PC-9 (cell line): ENCODE results near the gene EGFR. TPM values are rescaled to one million over a fixed set of nuclear protein-coding genes. Genes with fewer than 3 reads are reported as not detected.
A peak's percentile ranks its signal among the peaks of the same experiment; 100 is the strongest.

Source experiments
- BruUV-seq: library from RNA; stranded (reverse); fragments of 400-500 nt; replicated peaks from 2 replicates; lab custom pipeline; 2021; lab: Mats Ljungman, UMichigan
- CTCF ChIA-PET: fragments of 300-600 bp; sonication (Branson Sonifier 250); formaldehyde crosslinking; loops from one replicate; lab custom pipeline; 2022; ENCODE audit warnings: antibody characterized with exemption; lab: Charles Lee
- POLR2A ChIA-PET: fragments of 300-600 bp; sonication (Branson Sonifier 250); formaldehyde crosslinking; loops from one replicate; lab custom pipeline; 2022; ENCODE audit warnings: antibody characterized with exemption; ENCODE audit not compliant: unreplicated experiment; lab: Charles Lee
- DNase-seq, 2 experiments: peaks; one replicate each; pipeline versions ENCODE4 v3.0.0 to v3.0.0-alpha.2; 2015 to 2022; ENCODE audit warnings: mixed read lengths in 1 of 2
- H2AFZ ChIP-seq: fragments of 200-600 bp; sonication (generic); 2 replicates; pipeline ENCODE4 v1.8.1; 2017; ENCODE audit warnings: antibody characterized with exemption
- H3F3A ChIP-seq: fragments of 200-600 bp; sonication (generic); 2 replicates; pipeline ENCODE4 v1.8.1; 2017; ENCODE audit warnings: antibody characterized with exemption, mild to moderate bottlenecking, low read depth; ENCODE audit not compliant: insufficient read depth
- H3K27ac ChIP-seq: fragments of 200-600 bp; sonication (generic); 2 replicates; pipeline ENCODE4 v1.6.1; 2016; ENCODE audit warnings: mixed run types
- H3K27me3 ChIP-seq: fragments of 200-600 bp; sonication (generic); 2 replicates; pipeline ENCODE4 v1.6.1; 2016; ENCODE audit warnings: low read depth, mixed run types; ENCODE audit not compliant: insufficient read depth
- H3K36me3 ChIP-seq: fragments of 200-600 bp; sonication (generic); 2 replicates; pipeline ENCODE4 v1.6.1; 2016; ENCODE audit warnings: low read depth, mixed run types
- H3K4me1 ChIP-seq: fragments of 200-600 bp; sonication (generic); replicated peaks from 2 replicates; pipeline ENCODE4 v1.6.1; 2016; ENCODE audit warnings: mixed run types; ENCODE audit not compliant: insufficient read depth
- H3K4me2 ChIP-seq: fragments of 200-600 bp; sonication (generic); 2 replicates; pipeline ENCODE4 v1.6.1; 2017; ENCODE audit warnings: mixed run types
- H3K4me3 ChIP-seq: fragments of 200-600 bp; sonication (generic); 2 replicates; pipeline ENCODE4 v1.6.1; 2016; ENCODE audit warnings: mixed run types
- H3K79me2 ChIP-seq: fragments of 200-600 bp; sonication (generic); 2 replicates; pipeline ENCODE4 v1.6.1; 2017; ENCODE audit warnings: low read depth, mixed run types
- H3K9me2 ChIP-seq: fragments of 200-600 bp; sonication (generic); 2 replicates; pipeline ENCODE4 v1.8.1; 2017; ENCODE audit warnings: mild to moderate bottlenecking; ENCODE audit not compliant: insufficient read depth
- H3K9me3 ChIP-seq: fragments of 200-600 bp; sonication (generic); 2 replicates; pipeline ENCODE4 v1.8.1; 2016; ENCODE audit warnings: low read depth; ENCODE audit not compliant: insufficient read depth
- H4K20me1 ChIP-seq: fragments of 200-600 bp; sonication (generic); 2 replicates; pipeline ENCODE4 v1.8.1; 2017; ENCODE audit not compliant: insufficient read depth
- CTCF ChIP-seq: fragments of 200-600 bp; sonication (generic); conservative IDR thresholded peaks from 2 replicates; pipeline ENCODE4 v1.6.1; 2017; ENCODE audit warnings: mixed run types, antibody characterized with exemption, mild to moderate bottlenecking, moderate library complexity
- EZH2 ChIP-seq: fragments of 200-600 bp; sonication (generic); IDR thresholded peaks from 2 replicates; pipeline ENCODE4 v1.8.0; 2017; ENCODE audit warnings: antibody characterized with exemption, low read depth
- intact Hi-C: fragments of 100-400 bp; cut with micrococcal nuclease; formaldehyde crosslinking; loops from one replicate; pipeline ENCODE4 v1.10.0; 2022; ENCODE audit not compliant: unreplicated experiment
- total RNA-seq: library from RNA; stranded (reverse); gene quantifications from 2 replicates; pipeline ENCODE4 v1.2.3, GENCODE V29; 2021

Gene EGFR
- total RNA-seq, 1 experiment from 2014 or later = 342 TPM

DNA sequence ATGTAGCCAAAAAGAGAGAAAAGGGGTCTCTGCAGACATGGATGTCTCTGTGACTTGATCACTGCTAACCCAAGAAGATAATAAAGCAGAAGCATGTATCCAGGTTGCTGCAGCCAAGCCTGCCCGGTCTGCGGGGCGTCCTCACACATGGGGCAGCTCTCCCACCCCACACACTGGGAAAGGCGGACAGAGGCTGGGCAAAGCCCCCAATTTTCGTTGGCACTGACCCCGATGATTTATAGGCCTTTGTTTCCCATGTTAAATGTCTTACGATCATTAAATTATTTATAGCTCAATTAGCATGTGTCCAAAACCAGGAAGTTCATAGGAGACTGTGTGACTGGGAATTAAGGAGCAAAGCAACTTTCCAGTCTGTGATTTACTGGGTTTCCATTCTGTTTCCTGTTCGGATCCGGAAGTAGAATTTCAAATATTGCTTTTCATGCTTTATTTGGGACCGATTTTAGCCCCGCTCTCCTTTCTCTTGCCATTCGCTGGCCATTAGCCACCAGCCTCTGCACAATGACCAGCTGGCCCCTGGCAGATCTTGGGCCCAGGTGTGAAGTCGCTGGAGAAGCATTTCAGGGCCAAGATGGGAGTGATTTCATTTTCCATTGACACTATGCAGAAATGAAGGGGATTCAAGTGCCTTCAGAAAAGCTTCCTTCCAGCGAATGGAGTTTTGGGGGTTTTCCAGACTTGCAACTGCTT lies 91.6 kb downstream of the EGFR start:
- no peak overlapping the region for H3K4me3 ChIP-seq
- POLR2A ChIA-PET = interaction anchor here (0.6 to 1.4 kb wide), 4 partner anchors 23 to 164 kb away, joined by 3 to 8 read pairs (median 4); no protein-coding TSS in a partner anchor
- peak overlapping the region; percentile 2; the same call in 1 of the 2 replicates for H3K27ac ChIP-seq
- no peak for DNase-seq
- H3K36me3 ChIP-seq = peaks cover 28% of the 10 kb centered on the region; the same call in 1 of the 2 replicates
- no peaks in the 10 kb centered on the region for H3K9me2 ChIP-seq
- H3K4me2 ChIP-seq = no peak overlapping the region
- TF ChIP-seq CTCF (no peak), EZH2 (no peak)
- intact Hi-C loops = loop anchor here (2.0 kb wide), 1 partner anchor 36 kb away; no protein-coding TSS in a partner anchor
- no peak overlapping the region for H2AFZ ChIP-seq
- peaks cover 13% of the 10 kb centered on the region for H4K20me1 ChIP-seq
- H3K27me3 ChIP-seq = no peaks in the 10 kb centered on the region
- H3K9me3 ChIP-seq = no peaks in the 10 kb centered on the region
- H3K4me1 ChIP-seq = peaks cover 51% of the 10 kb centered on the region
- no TSS peak for BruUV-seq
- H3F3A ChIP-seq = peaks cover 90% of the 10 kb centered on the region
- H3K79me2 ChIP-seq = peaks cover 97% of the 10 kb centered on the region
- CTCF ChIA-PET = interaction anchor here (0.7 to 2.3 kb wide), 3 partner anchors 19 to 90 kb away, joined by 3 to 9 read pairs (median 6); no protein-coding TSS in a partner anchor

DNA sequence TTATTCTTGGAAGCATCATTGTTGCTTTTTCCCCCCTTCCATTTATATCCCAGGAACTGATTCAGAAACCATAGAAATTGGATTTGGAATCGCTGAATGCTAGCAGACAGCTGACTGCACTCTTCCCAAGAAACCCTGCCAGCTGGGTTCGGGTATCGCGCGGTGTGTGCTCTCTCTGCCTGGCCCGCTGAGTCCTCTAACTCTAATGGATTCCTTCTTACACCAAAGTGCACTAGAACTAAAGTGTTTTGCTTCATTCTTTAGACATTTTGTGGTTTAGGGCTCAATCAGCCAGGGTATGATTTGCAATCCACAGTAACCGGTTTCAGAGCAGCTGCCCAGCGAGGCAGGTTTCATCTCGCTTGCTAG lies 92.2 kb downstream of the EGFR start:
- H3F3A ChIP-seq = peaks cover 90% of the 10 kb centered on the region
- H3K9me3 ChIP-seq = no peaks in the 10 kb centered on the region
- H3K4me2 ChIP-seq = no peak overlapping the region
- H3K9me2 ChIP-seq = no peaks in the 10 kb centered on the region
- no TSS peak for BruUV-seq
- TF ChIP-seq EZH2 (no peak), CTCF (no peak)
- peak overlapping the region; percentile 2; the same call in 1 of the 2 replicates for H3K27ac ChIP-seq
- peak; percentile 68 to 71 for DNase-seq
- intact Hi-C loops = loop anchor here (1.0 to 2.0 kb wide), 3 partner anchors 9 to 46 kb away; no protein-coding TSS in a partner anchor
- ChIA-PET POLR2A (interaction anchor here (0.7 to 1.4 kb wide), 3 partner anchors 22 to 164 kb away, joined by 3 to 6 read pairs (median 3); no protein-coding TSS in a partner anchor), CTCF (interaction anchor here (0.7 to 2.3 kb wide), 3 partner anchors 18 to 90 kb away, joined by 3 to 9 read pairs (median 6); no protein-coding TSS in a partner anchor)
- H3K27me3 ChIP-seq = no peaks in the 10 kb centered on the region
- H3K4me3 ChIP-seq = no peak overlapping the region
- no peak overlapping the region for H2AFZ ChIP-seq
- H4K20me1 ChIP-seq = peaks cover 13% of the 10 kb centered on the region
- peaks cover 48% of the 10 kb centered on the region for H3K4me1 ChIP-seq
- H3K36me3 ChIP-seq = peaks cover 25% of the 10 kb centered on the region; the same call in 1 of the 2 replicates
- H3K79me2 ChIP-seq = peaks cover 97% of the 10 kb centered on the region

GRCh38 chr7:55112056-55112455 lies 93.2 kb downstream of the EGFR start:
- Histone ChIP-seq H3K4me3 (no peak overlapping the region), H3K27me3 (no peaks in the 10 kb centered on the region), H2AFZ (no peak overlapping the region), H3K79me2 (peaks cover 97% of the 10 kb centered on the region), H3K9me3 (no peaks in the 10 kb centered on the region), H3K9me2 (no peaks in the 10 kb centered on the region), H4K20me1 (peaks cover 13% of the 10 kb centered on the region), H3K27ac (peak overlapping the region; percentile 10; the same call in 1 of the 2 replicates), H3F3A (peaks cover 91% of the 10 kb centered on the region), H3K4me1 (peaks cover 37% of the 10 kb centered on the region), H3K4me2 (no peak overlapping the region), H3K36me3 (peaks cover 32% of the 10 kb centered on the region; the same call in 1 of the 2 replicates)
- DNase-seq = no peak
- no peak for TF ChIP-seq CTCF
- intact Hi-C loops = no loop called here
- CTCF ChIA-PET = no interaction called here
- BruUV-seq = no TSS peak
- POLR2A ChIA-PET = interaction anchor here (0.6 to 1.4 kb wide), 2 partner anchors 16 to 21 kb away, joined by 3 to 7 read pairs; no protein-coding TSS in a partner anchor
